SK-N-SH treated with all-trans-retinoic acid at 6 μM for 48 hours (cell line): ENCODE measurements around the gene CTSG.

Experiments
- ATAC-seq: fragments of 200-7000 bp; cut with Tn5 transposase; 3 replicates; pipeline ENCODE4 v1.9.1; 2020; ENCODE audit warnings: mild to moderate bottlenecking, moderate library complexity
- ARNTL ChIP-seq: fragments of 450-650 bp; formaldehyde crosslinking; IDR thresholded peaks from 2 replicates; pipeline ENCODE4 v1.5.0; 2020; ENCODE audit warnings: low read depth, mild to moderate bottlenecking, moderate library complexity, borderline replicate concordance
- BACH2 ChIP-seq: fragments of 250-450 bp; sonication (Bioruptor Pico); IDR thresholded peaks from 2 replicates; pipeline ENCODE4 v1.9.0; 2021; ENCODE audit warnings: mild to moderate bottlenecking, borderline replicate concordance
- CREB5 ChIP-seq: fragments of 250-450 bp; sonication (Bioruptor Pico); IDR thresholded peaks from 2 replicates; pipeline ENCODE4 v1.5.1; 2020; ENCODE audit warnings: low read depth, mild to moderate bottlenecking, moderate library complexity
- CSDC2 ChIP-seq: fragments of 250-450 bp; sonication (Bioruptor Pico); IDR thresholded peaks from 2 replicates; pipeline ENCODE4 v1.5.0; 2020; ENCODE audit warnings: mild to moderate bottlenecking, moderate library complexity
- CSRNP3 ChIP-seq: fragments of 250-450 bp; sonication (Bioruptor Pico); IDR thresholded peaks from 2 replicates; pipeline ENCODE4 v1.5.1; 2021; ENCODE audit warnings: mild to moderate bottlenecking, moderate library complexity
- ESRRG ChIP-seq: fragments of 250-450 bp; sonication (Bioruptor Pico); IDR thresholded peaks from 2 replicates; pipeline ENCODE4 v1.6.1; 2021; ENCODE audit warnings: mild to moderate bottlenecking
- GLIS3 ChIP-seq: fragments of 250-450 bp; sonication (Bioruptor Pico); IDR thresholded peaks from 2 replicates; pipeline ENCODE4 v1.5.0; 2020; ENCODE audit warnings: mild to moderate bottlenecking, moderate library complexity
- ISL1 ChIP-seq: fragments of 250-450 bp; sonication (Bioruptor Pico); IDR thresholded peaks from 2 replicates; pipeline ENCODE4 v2.1.2; 2022; ENCODE audit warnings: mild to moderate bottlenecking, moderate library complexity
- OSR1 ChIP-seq: fragments of 250-450 bp; sonication (Bioruptor Pico); IDR thresholded peaks from 2 replicates; pipeline ENCODE4 v1.8.0; 2022; ENCODE audit warnings: moderate library complexity, mild to moderate bottlenecking, inconsistent platforms
- PPARA ChIP-seq: fragments of 250-450 bp; sonication (Bioruptor Pico); IDR thresholded peaks from 2 replicates; pipeline ENCODE4 v1.5.0; 2020; ENCODE audit warnings: mild to moderate bottlenecking, borderline replicate concordance
- RARB ChIP-seq: fragments of 250-450 bp; sonication (Bioruptor Pico); IDR thresholded peaks from 2 replicates; pipeline ENCODE4 v1.8.0; 2021; ENCODE audit warnings: mild to moderate bottlenecking, moderate library complexity
- SNAI2 ChIP-seq: fragments of 250-450 bp; sonication (Bioruptor Pico); IDR thresholded peaks from 2 replicates; pipeline ENCODE4 v1.5.0; 2020; ENCODE audit warnings: mild to moderate bottlenecking, moderate library complexity
- TCF4 ChIP-seq: fragments of 250-450 bp; sonication (Bioruptor Pico); IDR thresholded peaks from 2 replicates; pipeline ENCODE4 v1.8.0; 2021; ENCODE audit warnings: mild to moderate bottlenecking, moderate library complexity, borderline replicate concordance
- TOX ChIP-seq: fragments of 250-450 bp; sonication (Bioruptor Pico); IDR thresholded peaks from 2 replicates; pipeline ENCODE4 v1.8.0; 2021; ENCODE audit warnings: mild to moderate bottlenecking, moderate library complexity, borderline replicate concordance
- ZC3H10 ChIP-seq: fragments of 250-450 bp; sonication (Bioruptor Pico); IDR thresholded peaks from 2 replicates; pipeline ENCODE4 v1.5.1; 2021; ENCODE audit warnings: mild to moderate bottlenecking, moderate library complexity
- ZFP3 ChIP-seq: fragments of 250-450 bp; sonication (Bioruptor Pico); IDR thresholded peaks from 2 replicates; pipeline ENCODE4 v1.5.0; 2020; ENCODE audit warnings: mild to moderate bottlenecking, moderate library complexity
- ZNF565 ChIP-seq: fragments of 450-650 bp; formaldehyde crosslinking; conservative IDR thresholded peaks from 2 replicates; pipeline ENCODE4 v1.5.0; 2020; ENCODE audit warnings: low read depth, mild to moderate bottlenecking, moderate library complexity
- ZNF70 ChIP-seq: fragments of 450-650 bp; formaldehyde crosslinking; IDR thresholded peaks from 2 replicates; pipeline ENCODE4 v1.5.0; 2020; ENCODE audit warnings: mild to moderate bottlenecking, moderate library complexity
- ZNF8 ChIP-seq: fragments of 450-650 bp; formaldehyde crosslinking; IDR thresholded peaks from 2 replicates; pipeline ENCODE4 v1.5.0; 2020; ENCODE audit warnings: mild to moderate bottlenecking, moderate library complexity
- TF ChIP-seq, protein P1 (sequence below): fragments of 250-450 bp; sonication (Bioruptor Pico); IDR thresholded peaks from 2 replicates; pipeline ENCODE4 v1.5.0; 2020; ENCODE audit warnings: mild to moderate bottlenecking, moderate library complexity

The CTSG gene

GRCh38 chr14:24612196-24612595, 36.1 kb upstream of the CTSG start:
- TF ChIP-seq TOX (CRISPR knock-in tag) (no peak), ZFP3 (no peak), ARNTL (CRISPR knock-in tag) (no peak), SNAI2 (no peak), ESRRG (CRISPR knock-in tag) (no peak), CREB5 (CRISPR knock-in tag) (no peak), TCF4 (CRISPR knock-in tag) (no peak), ZNF565 (no peak), ISL1 (no peak), CSDC2 (CRISPR knock-in tag) (no peak), ZC3H10 (no peak), PPARA (CRISPR knock-in tag) (no peak), RARB (CRISPR knock-in tag) (no peak), CSRNP3 (CRISPR knock-in tag) (no peak), ZNF70 (CRISPR knock-in tag) (no peak), ZNF8 (CRISPR knock-in tag) (no peak), GLIS3 (no peak), OSR1 (CRISPR knock-in tag) (no peak)
- TF ChIP-seq, protein P1, sequence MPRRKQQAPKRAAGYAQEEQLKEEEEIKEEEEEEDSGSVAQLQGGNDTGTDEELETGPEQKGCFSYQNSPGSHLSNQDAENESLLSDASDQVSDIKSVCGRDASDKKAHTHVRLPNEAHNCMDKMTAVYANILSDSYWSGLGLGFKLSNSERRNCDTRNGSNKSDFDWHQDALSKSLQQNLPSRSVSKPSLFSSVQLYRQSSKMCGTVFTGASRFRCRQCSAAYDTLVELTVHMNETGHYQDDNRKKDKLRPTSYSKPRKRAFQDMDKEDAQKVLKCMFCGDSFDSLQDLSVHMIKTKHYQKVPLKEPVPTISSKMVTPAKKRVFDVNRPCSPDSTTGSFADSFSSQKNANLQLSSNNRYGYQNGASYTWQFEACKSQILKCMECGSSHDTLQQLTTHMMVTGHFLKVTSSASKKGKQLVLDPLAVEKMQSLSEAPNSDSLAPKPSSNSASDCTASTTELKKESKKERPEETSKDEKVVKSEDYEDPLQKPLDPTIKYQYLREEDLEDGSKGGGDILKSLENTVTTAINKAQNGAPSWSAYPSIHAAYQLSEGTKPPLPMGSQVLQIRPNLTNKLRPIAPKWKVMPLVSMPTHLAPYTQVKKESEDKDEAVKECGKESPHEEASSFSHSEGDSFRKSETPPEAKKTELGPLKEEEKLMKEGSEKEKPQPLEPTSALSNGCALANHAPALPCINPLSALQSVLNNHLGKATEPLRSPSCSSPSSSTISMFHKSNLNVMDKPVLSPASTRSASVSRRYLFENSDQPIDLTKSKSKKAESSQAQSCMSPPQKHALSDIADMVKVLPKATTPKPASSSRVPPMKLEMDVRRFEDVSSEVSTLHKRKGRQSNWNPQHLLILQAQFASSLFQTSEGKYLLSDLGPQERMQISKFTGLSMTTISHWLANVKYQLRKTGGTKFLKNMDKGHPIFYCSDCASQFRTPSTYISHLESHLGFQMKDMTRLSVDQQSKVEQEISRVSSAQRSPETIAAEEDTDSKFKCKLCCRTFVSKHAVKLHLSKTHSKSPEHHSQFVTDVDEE (CRISPR knock-in tag) = no peak
- ATAC-seq = no peak

GRCh38 chr14:24609655-24610344, 33.8 kb upstream of the CTSG start, which contains the start of gene GZMH:
GZMH (minus strand) TSS chr14:24609685; CDS start chr14:24609613, 72 bp downstream.
- no peak for ATAC-seq
- TF ChIP-seq ZFP3 (no peak), ZC3H10 (no peak), GLIS3 (no peak)

DNA sequence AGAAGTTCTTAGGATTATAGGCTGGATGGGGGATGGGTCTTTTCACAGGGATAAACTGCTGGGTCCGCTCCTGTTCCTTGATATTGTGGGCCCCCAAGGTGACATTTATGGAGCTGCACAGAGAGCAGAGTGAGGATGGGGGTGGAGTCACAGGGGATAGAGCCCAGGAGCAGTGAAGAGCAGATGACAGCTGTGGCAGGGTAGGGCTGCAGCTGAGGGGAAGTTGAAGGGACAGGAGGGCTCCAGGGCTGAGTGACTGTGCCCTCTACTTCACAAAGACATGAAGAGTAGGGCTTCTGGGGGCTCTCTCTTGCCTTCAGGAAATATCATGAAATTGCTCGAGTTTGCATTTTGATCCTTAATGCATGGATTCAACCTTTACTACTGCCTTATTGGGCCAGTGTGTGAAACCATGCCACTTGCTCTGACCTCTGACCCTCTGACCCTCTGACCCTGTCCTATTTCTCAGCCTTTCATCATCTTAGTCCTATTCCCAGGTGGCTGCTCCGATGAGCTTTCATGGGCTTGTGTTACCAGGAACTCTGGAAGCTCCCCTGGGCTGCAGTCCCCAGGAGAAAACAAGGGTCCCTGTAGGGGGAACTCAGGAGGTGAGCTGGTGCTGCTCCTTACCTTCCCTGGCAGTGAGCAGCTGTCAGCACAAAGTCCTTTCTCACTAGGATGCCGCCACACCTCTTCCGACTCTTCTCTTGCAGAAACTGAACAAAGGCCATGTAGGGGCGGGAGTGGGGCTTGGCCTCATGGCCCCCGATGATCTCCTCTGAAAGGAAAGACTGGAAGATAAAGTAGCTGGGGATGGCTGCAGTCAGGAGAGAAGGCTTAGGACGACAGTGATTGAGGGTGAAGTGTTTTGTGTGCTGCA, 31.8 kb upstream of the CTSG start:
- no peak for ATAC-seq
- TF ChIP-seq ZC3H10 (no peak), ISL1 (no peak), CREB5 (CRISPR knock-in tag) (no peak), TCF4 (CRISPR knock-in tag) (no peak), BACH2 (CRISPR knock-in tag) (no peak), ZNF8 (CRISPR knock-in tag) (no peak)
- TF ChIP-seq, protein P1 (CRISPR knock-in tag) = no peak
- TF ChIP-seq, all 23 proteins: peak for 0
